Skin of body (tissue), 2 donors: Measurements from ENCODE around the gene PLA2G2D. TPM values are rescaled to one million over a fixed set of nuclear protein-coding genes. Genes with fewer than 3 reads are reported as not detected.

Source experiments
- DNase-seq: peaks from one replicate; lab custom pipeline; 2025; lab: John Stamatoyannopoulos, UW
- total RNA-seq: library from RNA; depleted of rRNA; stranded (reverse); fragments of >200 nt; gene quantifications from one replicate; pipeline ENCODE4 v1.2.3, GENCODE V29; 2014

Gene PLA2G2D, protein sequence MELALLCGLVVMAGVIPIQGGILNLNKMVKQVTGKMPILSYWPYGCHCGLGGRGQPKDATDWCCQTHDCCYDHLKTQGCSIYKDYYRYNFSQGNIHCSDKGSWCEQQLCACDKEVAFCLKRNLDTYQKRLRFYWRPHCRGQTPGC
- total RNA-seq = not detected

- DNase-seq = no peak
Measured at GRCh38 chr1:20119347-20119746, at the start of gene PLA2G2D. TSS of gene PLA2G2D (minus strand) at chr1:20119536. CDS start at chr1:20119498, 38 bp downstream.

- DNase-seq = no peak
Measured at GRCh38 chr1:20168564-20169491, 49.5 kb upstream of the PLA2G2D start.

DNA sequence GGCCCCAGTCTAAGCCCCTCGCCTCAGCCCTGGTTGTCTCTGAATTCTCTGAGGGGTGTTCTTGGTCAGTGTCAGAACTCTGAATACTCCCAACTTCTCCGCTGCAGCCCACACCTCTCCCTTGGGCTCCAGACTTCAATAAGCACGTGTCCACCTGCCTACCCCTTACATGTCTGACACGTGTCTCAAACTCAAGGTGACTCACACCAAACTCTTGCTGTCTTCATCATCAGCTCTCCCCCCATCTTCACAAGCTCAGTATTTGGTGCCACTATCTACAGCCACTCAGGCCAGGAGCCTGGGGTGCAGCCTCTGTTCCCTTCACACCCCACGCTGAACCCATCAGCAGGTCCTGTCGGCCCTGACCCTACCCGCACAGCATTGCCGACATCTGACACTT lies 47.8 kb upstream of the PLA2G2D start:
- no peak for DNase-seq

DNA sequence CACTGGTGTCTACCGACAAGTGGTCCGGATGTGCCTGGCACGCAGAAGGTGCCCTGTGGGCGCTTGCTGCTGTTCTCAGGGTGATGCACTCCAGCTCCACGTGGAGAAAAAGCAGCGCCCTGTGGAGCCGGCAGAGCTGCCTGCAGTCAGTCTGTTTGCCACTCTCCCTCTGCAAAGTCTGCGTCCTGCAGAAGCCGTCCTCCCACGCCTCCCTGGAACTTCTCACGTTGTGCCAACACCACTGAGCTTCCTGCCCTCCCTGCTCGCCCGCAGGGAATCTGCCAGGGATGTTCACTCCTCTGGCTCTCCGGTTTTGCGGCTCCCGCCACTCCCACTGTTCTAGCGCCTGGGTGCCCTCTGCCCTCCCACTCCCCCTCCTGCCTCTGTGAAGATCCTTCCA lies 46.7 kb upstream of the PLA2G2D start:
- DNase-seq = no peak

DNA sequence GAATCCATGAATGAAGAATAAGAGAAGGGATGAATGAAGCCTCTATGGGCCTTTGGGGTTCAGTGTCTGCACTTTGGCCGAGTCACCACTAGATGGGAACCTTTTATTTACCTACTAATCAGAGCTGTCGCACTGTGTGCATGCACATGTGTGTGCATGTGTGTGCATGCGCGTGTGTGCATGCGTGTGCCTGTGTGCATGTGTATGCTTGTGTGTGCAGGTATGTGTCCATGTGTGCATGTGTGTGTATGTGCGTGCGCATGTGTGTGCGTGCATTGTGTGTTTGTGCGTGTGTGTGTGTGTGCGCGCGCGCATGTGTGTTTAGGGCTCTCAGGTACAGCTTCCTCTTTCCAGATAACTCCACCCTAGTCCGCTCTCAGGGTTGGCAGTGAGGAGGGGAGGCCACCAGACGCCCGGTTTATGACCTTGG lies 46.2 kb upstream of the PLA2G2D start:
- DNase-seq = no peak

- no peak for DNase-seq
Measured at GRCh38 chr1:20164694-20165202, 45.4 kb upstream of the PLA2G2D start.

GRCh38 chr1:20160034-20160433 lies 40.7 kb upstream of the PLA2G2D start:
- DNase-seq = no peak

GRCh38 chr1:20158358-20159070 lies 39.2 kb upstream of the PLA2G2D start:
- no peak for DNase-seq

- DNase-seq = no peak
Measured at GRCh38 chr1:20154301-20154831, 35.0 kb upstream of the PLA2G2D start.

DNA sequence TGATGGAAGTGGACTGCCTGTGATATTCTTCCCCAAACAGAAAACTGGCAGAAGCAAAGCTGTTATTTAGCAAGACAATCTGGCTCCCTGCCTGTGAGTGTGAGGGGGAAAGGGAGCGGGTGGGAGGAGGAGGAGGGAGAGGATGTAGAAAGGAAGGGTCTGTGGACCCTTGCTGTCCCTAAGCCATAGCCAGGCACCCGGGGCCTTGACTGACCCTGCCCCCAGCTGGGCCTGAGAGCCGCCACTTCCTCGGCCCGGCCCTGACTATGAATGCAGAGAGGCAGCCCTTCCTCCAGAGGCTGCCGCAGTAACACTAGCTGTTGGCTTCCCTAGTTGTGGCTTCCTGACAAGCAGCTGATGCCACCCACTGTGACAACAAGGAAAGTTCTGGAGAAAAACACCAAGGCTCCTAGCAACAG lies 33.7 kb upstream of the PLA2G2D start:
- DNase-seq = peak; percentile 59

DNA sequence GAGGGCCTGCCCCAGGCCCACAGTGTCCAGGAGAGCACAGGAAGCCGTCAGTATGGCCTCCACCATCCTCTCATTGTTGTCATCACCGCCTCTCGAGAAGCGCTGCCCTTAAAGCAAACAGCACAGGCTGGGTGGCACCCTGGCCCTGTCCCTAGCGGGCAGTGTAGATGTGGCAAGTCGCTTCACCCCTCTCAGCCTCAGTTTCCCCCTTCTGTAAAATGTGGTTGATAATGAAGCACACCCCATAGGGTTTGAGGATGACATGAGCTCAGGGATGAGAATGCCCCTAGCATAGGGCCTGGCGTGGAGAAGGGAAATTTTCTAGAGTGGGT lies 33.2 kb upstream of the PLA2G2D start:
- DNase-seq = no peak

GRCh38 chr1:20151906-20152598 lies 32.7 kb upstream of the PLA2G2D start:
- peak; percentile 68 for DNase-seq

DNA sequence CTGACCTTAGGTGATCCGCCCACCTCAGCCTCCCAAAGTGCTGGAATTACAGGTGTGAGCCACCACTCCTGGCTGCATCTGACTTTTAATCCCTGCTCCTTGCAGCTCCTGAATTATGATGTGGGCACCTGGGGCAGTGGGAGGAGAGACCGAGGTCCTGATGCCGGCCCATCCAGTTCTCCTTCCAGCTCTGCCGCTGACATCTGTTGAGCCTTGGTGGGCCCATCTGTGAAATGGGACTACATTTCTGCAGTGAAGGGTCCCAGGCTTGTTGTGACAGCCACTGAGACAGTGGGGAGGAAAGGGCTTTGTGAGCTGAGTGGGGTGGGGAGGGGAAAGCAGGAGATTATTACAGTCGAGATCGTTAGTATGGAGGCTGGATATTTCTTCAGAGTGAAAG lies 31.6 kb upstream of the PLA2G2D start:
- DNase-seq = no peak

DNA sequence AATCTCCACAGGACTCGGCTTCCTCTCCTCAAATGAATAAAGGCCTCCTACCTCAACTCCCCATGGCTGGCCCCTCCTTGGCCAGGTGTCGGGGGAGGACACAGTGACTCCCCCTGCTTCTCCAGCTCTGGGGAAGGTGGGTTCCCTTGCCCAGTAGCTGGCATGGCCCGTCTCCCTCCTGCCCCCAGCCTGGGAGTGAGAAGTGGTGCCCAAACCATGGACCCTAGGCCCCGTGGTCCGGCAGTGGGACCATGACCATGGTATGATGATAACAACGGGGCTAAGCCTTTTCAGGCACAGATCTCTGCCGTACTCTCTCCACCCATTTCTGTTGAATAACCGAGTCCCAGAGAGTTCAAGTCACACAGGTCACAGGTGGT lies 31.0 kb upstream of the PLA2G2D start:
- no peak for DNase-seq

DNA sequence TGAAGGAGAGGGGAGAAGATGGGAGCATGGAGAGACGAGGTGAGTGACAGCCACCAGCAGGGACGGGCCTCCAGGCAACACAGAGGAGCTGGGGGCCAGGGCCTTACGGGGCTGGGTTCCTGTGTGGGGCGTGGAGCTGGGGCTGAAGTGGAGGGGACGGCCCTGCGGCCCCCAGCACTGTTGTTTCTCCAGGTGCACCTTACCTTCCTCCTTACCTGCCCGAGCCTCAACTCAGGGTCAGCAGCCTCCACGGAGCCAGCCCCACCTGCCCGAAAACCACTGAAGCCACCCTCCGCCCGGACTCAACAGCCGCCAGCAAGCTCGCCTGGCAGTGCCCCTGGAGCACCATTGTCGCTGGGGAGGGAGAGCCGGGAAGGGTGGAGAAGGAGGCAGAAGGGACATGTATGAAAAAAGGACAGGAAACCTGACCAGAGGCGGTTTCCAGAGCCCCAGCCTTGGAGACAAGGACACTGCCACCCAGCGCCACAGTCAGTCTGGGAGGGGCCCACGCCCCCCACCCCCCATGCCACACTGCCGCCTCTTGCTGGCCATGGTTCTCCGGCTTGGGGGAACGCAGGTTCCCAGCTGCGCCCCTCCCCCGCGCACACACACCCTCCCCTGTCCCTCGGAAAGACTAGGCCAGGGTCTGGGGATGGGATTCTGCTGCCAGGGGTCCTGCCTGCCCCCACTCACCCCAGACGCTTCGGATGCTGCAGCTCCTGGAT lies 30.4 kb upstream of the PLA2G2D start:
- no peak for DNase-seq

DNA sequence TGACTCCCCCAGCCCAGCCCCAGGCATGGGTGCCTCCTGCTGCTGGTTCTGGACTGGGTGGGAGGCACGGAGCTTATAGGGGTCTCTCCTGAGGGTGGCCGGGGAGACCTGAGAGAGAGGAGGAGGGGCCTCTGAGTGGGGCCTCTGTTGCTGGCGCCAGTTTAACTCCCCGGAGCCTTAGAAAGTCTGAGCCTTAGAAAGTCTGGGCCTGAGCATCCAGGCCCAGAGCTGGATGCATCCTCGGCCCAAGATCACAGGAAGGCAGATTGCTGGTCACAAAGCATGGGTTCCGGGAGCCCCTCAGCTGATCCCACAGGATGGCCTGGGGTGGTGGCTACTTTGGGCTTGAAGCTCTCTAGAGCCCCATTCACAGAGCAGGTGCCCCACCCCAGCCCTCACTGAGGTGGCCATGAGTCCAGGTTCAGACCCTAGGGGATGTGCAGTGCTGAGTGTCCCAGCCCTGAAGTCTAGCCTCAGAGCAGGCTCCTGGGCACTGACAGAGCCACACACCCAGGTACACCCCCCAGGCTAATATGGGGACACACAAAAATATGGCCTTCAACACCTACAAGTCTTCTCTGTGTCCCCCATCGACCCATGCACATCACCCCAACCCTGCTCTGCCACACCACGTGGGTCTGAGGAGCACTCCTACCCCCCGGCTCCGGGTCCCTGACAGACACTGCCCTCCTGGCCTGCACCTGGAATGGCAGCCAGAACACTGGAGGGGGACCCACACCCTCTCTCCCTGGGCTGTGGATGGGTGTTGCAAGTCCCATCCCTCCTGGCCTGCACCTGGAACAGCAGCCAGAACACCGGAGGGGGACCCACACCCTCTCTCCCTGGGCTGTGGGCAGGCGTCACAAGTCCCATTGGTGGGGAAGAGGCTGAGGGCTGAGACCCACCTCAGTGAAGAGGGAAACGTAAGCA lies 29.5 kb upstream of the PLA2G2D start:
- no peak for DNase-seq

DNA sequence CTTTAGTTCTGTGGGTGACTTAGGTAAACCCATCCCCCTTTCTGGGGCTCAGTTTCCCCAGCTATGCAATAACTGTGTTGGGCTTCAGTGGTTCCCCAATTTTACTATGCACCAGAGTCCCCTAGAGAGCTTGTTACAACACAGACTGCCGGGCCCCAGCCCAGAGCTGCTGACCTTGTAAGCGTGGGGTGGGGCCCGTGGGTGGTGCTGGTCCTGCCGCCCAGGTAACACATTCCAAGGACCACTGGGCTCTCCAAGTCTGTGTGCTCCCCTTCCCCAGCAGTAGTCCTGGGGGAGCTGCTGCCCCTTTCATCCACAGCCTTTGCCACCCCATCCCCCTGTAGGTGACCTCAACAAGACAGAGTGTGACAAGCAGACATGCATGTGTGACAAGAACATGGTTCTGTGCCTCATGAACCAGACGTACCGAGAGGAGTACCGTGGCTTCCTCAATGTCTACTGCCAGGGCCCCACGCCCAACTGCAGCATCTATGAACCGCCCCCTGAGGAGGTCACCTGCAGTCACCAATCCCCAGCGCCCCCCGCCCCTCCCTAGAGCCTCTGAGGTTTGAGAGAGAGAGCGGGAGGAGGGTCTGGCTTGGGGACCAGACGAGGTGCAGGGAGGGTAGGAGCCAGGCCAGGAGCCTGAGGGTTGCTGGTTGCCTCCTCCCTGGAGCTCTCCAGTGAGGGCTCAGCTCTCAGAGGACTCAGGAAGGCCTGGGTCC lies 28.7 kb upstream of the PLA2G2D start:
- DNase-seq = no peak

DNA sequence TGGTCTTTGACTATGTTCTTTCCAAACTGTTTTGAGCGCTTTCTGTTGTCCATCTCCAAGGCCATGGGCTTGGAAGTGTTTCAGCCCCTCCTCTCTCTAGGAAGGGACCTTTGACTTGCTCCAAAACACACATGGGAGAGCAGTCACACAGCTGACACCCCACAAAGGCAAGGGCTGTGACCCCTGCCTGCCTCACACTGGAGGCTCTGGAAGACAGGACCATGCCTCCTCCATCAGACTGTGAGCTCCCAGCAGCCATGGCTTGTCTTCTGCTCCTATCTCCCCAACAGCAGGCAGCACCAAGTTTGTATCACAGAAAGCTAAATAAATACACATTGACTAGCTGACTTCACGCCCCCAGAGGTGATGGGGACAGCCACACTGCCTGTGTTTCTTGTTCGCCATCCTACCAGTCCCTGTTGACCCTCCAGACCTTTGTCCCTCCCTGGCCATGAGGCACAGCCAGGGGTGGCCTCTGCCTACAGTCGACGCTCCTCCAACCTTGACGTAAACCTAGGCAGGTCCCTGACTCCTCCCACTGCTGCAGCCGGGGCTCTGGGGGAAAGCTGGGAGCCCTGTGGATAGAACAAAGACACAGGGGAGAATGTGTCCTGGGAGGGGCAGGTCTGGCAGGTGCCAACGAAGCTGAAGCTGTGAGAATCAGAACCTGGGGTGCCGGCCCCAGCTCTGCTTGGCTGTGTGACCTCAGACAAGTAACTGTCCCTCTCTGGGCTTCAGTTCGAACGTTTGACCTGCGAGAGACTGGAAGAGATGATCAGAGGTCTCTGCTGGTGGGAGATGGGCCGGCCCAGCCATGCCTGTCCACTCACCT lies 24.6 kb upstream of the PLA2G2D start:
- DNase-seq = no peak
